MCF 10A (cell line): ENCODE results near the gene IL10RB. TPM values are rescaled to one million over a fixed set of nuclear protein-coding genes. Genes with fewer than 3 reads are reported as not detected.

Source experiments
- BruUV-seq: library from RNA; stranded (reverse); fragments of 400-500 nt; replicated peaks from 2 replicates; lab custom pipeline; 2021; lab: Mats Ljungman, UMichigan
- CTCF ChIA-PET: fragments of 300-600 bp; sonication (Branson Sonifier 250); formaldehyde crosslinking; extraction: SDS; loops from one replicate; lab custom pipeline; 2021; ENCODE audit warnings: antibody characterized with exemption, inconsistent platforms; lab: Yijun Ruan, JAX
- POLR2A ChIA-PET: fragments of 300-600, 350-650 bp; sonication (Branson Sonifier 250); formaldehyde crosslinking; extraction: SDS; loops from one replicate; lab custom pipeline; 2020; ENCODE audit warnings: antibody characterized with exemption, inconsistent platforms; lab: Yijun Ruan, JAX
- DNase-seq: peaks from one replicate; pipeline ENCODE4 v3.0.0-alpha.2; 2018; ENCODE audit not compliant: unreplicated experiment
- H3K27ac Mint-ChIP-seq: one replicate; pipeline ENCODE4 v1.8.0; 2022; ENCODE audit warnings: mild to moderate bottlenecking, low read depth, mixed read lengths; ENCODE audit not compliant: unreplicated experiment
- H3K27me3 Mint-ChIP-seq: one replicate; pipeline ENCODE4 v1.8.0; 2022; ENCODE audit warnings: mixed read lengths; ENCODE audit not compliant: insufficient read depth, unreplicated experiment
- H3K36me3 Mint-ChIP-seq: one replicate; pipeline ENCODE4 v1.8.0; 2022; ENCODE audit warnings: mild to moderate bottlenecking, moderate library complexity, mixed read lengths; ENCODE audit not compliant: insufficient read depth, unreplicated experiment
- H3K4me1 Mint-ChIP-seq: one replicate; pipeline ENCODE4 v1.8.0; 2022; ENCODE audit warnings: mixed read lengths; ENCODE audit not compliant: insufficient read depth, unreplicated experiment
- H3K4me3 Mint-ChIP-seq: one replicate; pipeline ENCODE4 v1.8.0; 2022; ENCODE audit warnings: mild to moderate bottlenecking, moderate library complexity, mixed read lengths; ENCODE audit not compliant: unreplicated experiment
- H3K9me3 Mint-ChIP-seq: one replicate; pipeline ENCODE4 v1.8.0; 2022; ENCODE audit warnings: mixed read lengths; ENCODE audit not compliant: unreplicated experiment
- CTCF ChIP-seq: fragments of 200-600 bp; IDR thresholded peaks from one replicate; pipeline ENCODE4 v1.8.0; 2022; ENCODE audit warnings: antibody characterized with exemption, mild to moderate bottlenecking; ENCODE audit not compliant: unreplicated experiment
- intact Hi-C: fragments of 100-400 bp; cut with micrococcal nuclease; formaldehyde crosslinking; loops from 2 replicates; pipeline ENCODE4 v1.14.1; 2022
- total RNA-seq: library from RNA; stranded (reverse); gene quantifications from 2 replicates; pipeline ENCODE4 v1.2.3, GENCODE V29; 2022

IL10RB gene
- total RNA-seq, 1 experiment from 2014 or later = 23.2 TPM

GRCh38 chr21:33312121-33312520, 46.0 kb downstream of the IL10RB start:
- no peak for TF ChIP-seq CTCF
- Mint-ChIP-seq H3K36me3 (no peaks in the 10 kb centered on the region), H3K27me3 (peaks cover 13% of the 10 kb centered on the region), H3K9me3 (no peaks in the 10 kb centered on the region), H3K4me3 (no peak overlapping the region), H3K27ac (no peak overlapping the region), H3K4me1 (no peaks in the 10 kb centered on the region)
- ChIA-PET POLR2A (no interaction called here), CTCF (no interaction called here)
- DNase-seq = no peak
- intact Hi-C loops = no loop called here
- no TSS peak for BruUV-seq

- H3K4me1 Mint-ChIP-seq = no peaks in the 10 kb centered on the region
- intact Hi-C loops = no loop called here
- no TSS peak for BruUV-seq
- H3K36me3 Mint-ChIP-seq = no peaks in the 10 kb centered on the region
- no peaks in the 10 kb centered on the region for H3K9me3 Mint-ChIP-seq
- CTCF ChIA-PET = no interaction called here
- H3K27me3 Mint-ChIP-seq = peaks cover 13% of the 10 kb centered on the region
- no peak for DNase-seq
- POLR2A ChIA-PET = no interaction called here
- H3K27ac Mint-ChIP-seq = no peak overlapping the region
- no peak for TF ChIP-seq CTCF
- H3K4me3 Mint-ChIP-seq = no peak overlapping the region
Observed at GRCh38 chr21:33313183-33313582, 47.0 kb downstream of the IL10RB start.

- no peak for DNase-seq
- Mint-ChIP-seq H3K4me3 (no peak overlapping the region), H3K36me3 (no peaks in the 10 kb centered on the region), H3K9me3 (no peaks in the 10 kb centered on the region), H3K27ac (no peak overlapping the region), H3K27me3 (peaks cover 13% of the 10 kb centered on the region), H3K4me1 (no peaks in the 10 kb centered on the region)
- no peak for TF ChIP-seq CTCF
- POLR2A ChIA-PET = interaction anchor here (0.8 kb wide), 1 partner anchor 11 kb away, joined by 5 read pairs; the partner anchor contains the start of gene IFNAR1
- no TSS peak for BruUV-seq
- CTCF ChIA-PET = no interaction called here
- intact Hi-C loops = no loop called here
Observed at GRCh38 chr21:33313611-33314010, 47.4 kb downstream of the IL10RB start.

- H3K36me3 Mint-ChIP-seq = no peaks in the 10 kb centered on the region
- no peak for DNase-seq
- ChIA-PET POLR2A (interaction anchor here (0.8 kb wide), 1 partner anchor 11 kb away, joined by 5 read pairs; the partner anchor contains the start of gene IFNAR1), CTCF (no interaction called here)
- no peaks in the 10 kb centered on the region for H3K4me1 Mint-ChIP-seq
- H3K27me3 Mint-ChIP-seq = peaks cover 13% of the 10 kb centered on the region
- H3K4me3 Mint-ChIP-seq = no peak overlapping the region
- H3K9me3 Mint-ChIP-seq = no peaks in the 10 kb centered on the region
- H3K27ac Mint-ChIP-seq = no peak overlapping the region
- intact Hi-C loops = no loop called here
- BruUV-seq = no TSS peak
- TF ChIP-seq CTCF = no peak
Observed at GRCh38 chr21:33314111-33314510, 47.9 kb downstream of the IL10RB start.
